ENCODE results near the gene TYW1.
"Not testable (repeated sequence)": the region's sequence is repeated elsewhere in the genome, so short reads cannot be mapped to it uniquely, and the experiment has no call there.

GRCh38 chr7:67184912-67185659, 188.5 kb downstream of the TYW1 start:
- not testable (repeated sequence) for TF ChIP-seq FOXK2 (IDR thresholded peaks at IDR 0.05); ZNF384 (IDR thresholded peaks at IDR 0.05); SP1 (IDR thresholded peaks at IDR 0.05); FOXA1 (IDR thresholded peaks at IDR 0.05); ARNT (IDR thresholded peaks at IDR 0.05); ELF4 (IDR thresholded peaks at IDR 0.05); HDGF (IDR thresholded peaks at IDR 0.05; ENCODE audit: borderline replicate concordance); FOXM1 (IDR thresholded peaks at IDR 0.05; ENCODE audit: borderline replicate concordance); TARDBP (IDR thresholded peaks at IDR 0.05); LEF1 (IDR thresholded peaks at IDR 0.05; ENCODE audit: borderline replicate concordance); PKNOX1 (IDR thresholded peaks at IDR 0.05); BHLHE40 (IDR thresholded peaks at IDR 0.05; ENCODE audit: borderline replicate concordance); NFRKB (IDR thresholded peaks at IDR 0.05); SUZ12 (IDR thresholded peaks at IDR 0.05)
